Measurements from ENCODE around the gene AHSG.

DNA sequence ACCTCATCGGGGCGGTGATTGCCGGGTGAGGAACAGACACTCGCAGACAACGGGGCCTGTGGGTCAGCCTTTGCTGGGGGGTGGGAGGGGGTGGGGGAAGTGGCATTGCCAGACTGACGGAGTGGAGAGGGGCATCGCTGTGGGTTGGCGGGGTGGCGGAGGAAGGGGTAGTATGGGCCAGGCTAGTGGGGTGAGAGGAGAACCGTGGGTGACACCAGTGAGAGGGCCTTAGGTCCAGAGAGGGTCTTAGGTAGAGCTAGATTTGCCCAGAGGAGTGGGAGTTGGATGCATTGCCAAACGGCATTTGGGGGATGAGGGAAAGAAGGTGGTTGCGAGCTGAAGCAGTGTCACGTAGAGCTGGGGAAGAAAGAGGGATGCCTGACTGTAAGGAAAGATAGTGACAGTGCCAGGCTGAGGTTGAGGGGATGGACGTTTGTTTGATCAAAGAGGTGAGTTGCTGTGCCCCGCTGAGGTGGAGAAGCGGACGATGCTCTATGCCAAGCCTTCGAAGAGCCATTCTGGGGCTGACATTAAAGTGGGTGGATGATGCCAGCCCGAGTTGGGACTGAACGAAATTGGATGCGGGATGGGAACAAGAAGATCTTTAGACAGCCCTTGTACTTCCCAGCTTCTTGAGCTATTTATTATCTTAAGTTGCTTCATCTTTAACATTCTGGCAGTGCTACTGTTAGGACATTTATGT lies 41.8 kb upstream of the AHSG start:
- TF ChIP-seq FOXA1 (IDR thresholded peaks at IDR 0.05): no peak
- TF ChIP-seq L3MBTL2 (conservative IDR thresholded peaks at IDR 0.05): no peak
- no peak for TF ChIP-seq FOXK2 (IDR thresholded peaks at IDR 0.05)
- no peak for TF ChIP-seq TARDBP (IDR thresholded peaks at IDR 0.05)
- TF ChIP-seq FOXM1 (IDR thresholded peaks at IDR 0.05; ENCODE audit: borderline replicate concordance): no peak
- TF ChIP-seq SP1 (IDR thresholded peaks at IDR 0.05): no peak
- TF ChIP-seq ELF4 (IDR thresholded peaks at IDR 0.05): no peak
- no peak for TF ChIP-seq BHLHE40 (IDR thresholded peaks at IDR 0.05; ENCODE audit: borderline replicate concordance)
- no peak for TF ChIP-seq HDGF (IDR thresholded peaks at IDR 0.05; ENCODE audit: borderline replicate concordance)
- no peak for TF ChIP-seq ZNF384 (IDR thresholded peaks at IDR 0.05)
- TF ChIP-seq, protein P1, sequence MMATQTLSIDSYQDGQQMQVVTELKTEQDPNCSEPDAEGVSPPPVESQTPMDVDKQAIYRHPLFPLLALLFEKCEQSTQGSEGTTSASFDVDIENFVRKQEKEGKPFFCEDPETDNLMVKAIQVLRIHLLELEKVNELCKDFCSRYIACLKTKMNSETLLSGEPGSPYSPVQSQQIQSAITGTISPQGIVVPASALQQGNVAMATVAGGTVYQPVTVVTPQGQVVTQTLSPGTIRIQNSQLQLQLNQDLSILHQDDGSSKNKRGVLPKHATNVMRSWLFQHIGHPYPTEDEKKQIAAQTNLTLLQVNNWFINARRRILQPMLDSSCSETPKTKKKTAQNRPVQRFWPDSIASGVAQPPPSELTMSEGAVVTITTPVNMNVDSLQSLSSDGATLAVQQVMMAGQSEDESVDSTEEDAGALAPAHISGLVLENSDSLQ (IDR thresholded peaks at IDR 0.05): no peak
- no peak for TF ChIP-seq NFRKB (IDR thresholded peaks at IDR 0.05)
- TF ChIP-seq ARNT (IDR thresholded peaks at IDR 0.05): no peak
- no peak for TF ChIP-seq LEF1 (IDR thresholded peaks at IDR 0.05; ENCODE audit: borderline replicate concordance)

Data from HEK293T (cell line).